ENCODE measurements around the gene RSRP1. TPM values are rescaled to one million over a fixed set of nuclear protein-coding genes. Genes with fewer than 3 reads are reported as not detected.
A peak's percentile ranks its signal among the peaks of the same experiment; 100 is the strongest.

Gene RSRP1
- total and polyA plus RNA-seq, 2 of the 4 experiments (the other 2 are of a cell fraction), result 71.0 TPM

DNA sequence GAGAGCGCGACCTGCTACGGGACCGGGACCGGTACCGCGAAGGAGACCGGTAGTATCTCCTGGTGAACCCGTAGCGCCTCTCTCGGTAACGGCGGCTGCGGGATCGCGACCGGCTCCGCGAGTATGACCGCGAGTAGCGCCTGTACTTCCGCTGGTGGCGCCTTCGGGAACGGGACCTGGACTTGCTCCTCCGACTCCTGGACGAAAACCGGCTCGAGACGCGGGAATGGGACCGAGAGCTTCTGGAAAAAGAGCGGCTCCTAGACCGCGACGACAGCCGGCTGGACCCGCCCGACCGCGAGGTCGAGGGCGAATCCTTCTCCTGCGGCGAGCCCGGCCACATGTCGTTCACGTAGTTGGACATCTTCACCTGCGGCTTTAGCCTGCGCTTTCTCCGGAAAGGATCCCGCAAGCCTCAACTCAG lies 642 bp downstream of the RSRP1 start:
- H2AK5ac ChIP-seq (ENCODE audit: low read depth, low read length), result peak overlapping the region; percentile 85
- POLR2A ChIA-PET (ENCODE audit: unreplicated experiment), result interaction anchor here (1.0 to 1.4 kb wide), 2 partner anchors 14 to 39 kb away, joined by 3 to 12 read pairs; partner anchors contain the start of gene SYF2
- peak overlapping the region; percentile 75 for H3K4me3 ChIP-seq (ENCODE audit: insufficient read depth, low read depth, low read length)
- H2AFZ ChIP-seq (replicated peaks; ENCODE audit: low read length, poor library complexity), result peak overlapping the region; percentile 87
- no peak overlapping the region for H2BK20ac ChIP-seq (ENCODE audit: low read depth, low read length)
- 2% methylated on average over 32 of the region's 53 CpGs; no CpG with 5 or more reads in 1 of the 2 experiments for WGBS, 2 experiments (ENCODE audit: extremely low coverage in 2 of 2, insufficient read length in 1 of 2)
- no peak overlapping the region for H3K18ac ChIP-seq (ENCODE audit: low read depth, low read length)
- H3K4ac ChIP-seq (ENCODE audit: low read depth, low read length), result peak overlapping the region; percentile 76
- dilution Hi-C loops (cut with HindIII; ENCODE audit: low sequenced_read_pairs, unreplicated experiment) (no loop called here), intact Hi-C loops (cut with micrococcal nuclease) (loop anchor here (5.0 to 10.0 kb wide), 2 partner anchors 96 to 568 kb away; partner anchors contain the start of gene MTFR1L), in situ Hi-C loops (cut with MboI; ENCODE audit: low sequenced_read_pairs) (loop anchor here (25.0 kb wide), 1 partner anchor 566 kb away; the partner anchor contains the start of genes MTFR1L and SELENON)
- no peaks in the 10 kb centered on the region for H3K9me3 ChIP-seq (ENCODE audit: control insufficient read depth, insufficient read depth, low read length)
- peak; percentile 1; the same call in 1 of the 2 replicates for ATAC-seq (ENCODE audit: low read depth)
- H4K20me1 ChIP-seq (ENCODE audit: insufficient read depth, low read length), result peaks cover 34% of the 10 kb centered on the region
- H2BK15ac ChIP-seq (ENCODE audit: low read depth, low read length), result no peak overlapping the region
- peak overlapping the region; percentile 90 for H3K14ac ChIP-seq (replicated peaks; ENCODE audit: low read depth, low read length)
- H4K8ac ChIP-seq (ENCODE audit: low read depth in 2 of 2, low read length in 2 of 2), result peak overlapping the region in 1 of 2 experiments; percentile 57; a peak in 3 of 4 replicates
- no peaks in the 10 kb centered on the region for H3K27me3 ChIP-seq (ENCODE audit: control insufficient read depth, insufficient read depth, low read length)
- H2BK120ac ChIP-seq (ENCODE audit: low read depth, low read length), result no peak overlapping the region
- CTCF ChIA-PET, result no interaction called here
- peak overlapping the region; percentile 96 for H3K4me2 ChIP-seq (ENCODE audit: low read depth, low read length)
- peaks cover 9 to 38% of the 10 kb centered on the region in 2 experiments for H3K79me1 ChIP-seq (ENCODE audit: low read depth in 1 of 2, low read length in 2 of 2)
- BruUV-seq (replicated peaks), result no TSS peak
- H3K56ac ChIP-seq (ENCODE audit: extremely low read depth, insufficient read depth, low read length), result 0 out of 2 replicates have a peak overlapping the region, but pooled peaks have one; percentile 40
- H3K9ac ChIP-seq (ENCODE audit: low read depth, low read length), result peak overlapping the region; percentile 97
- H3K36me3 ChIP-seq (ENCODE audit: control insufficient read depth, insufficient read depth, low read length), result peaks cover 18% of the 10 kb centered on the region
- peak overlapping the region; percentile 39; the same call in 1 of the 2 replicates for H4K91ac ChIP-seq (ENCODE audit: insufficient read depth, low read depth, low read length)
- H3K27ac ChIP-seq (ENCODE audit: insufficient read depth, low read length), result peak overlapping the region; percentile 93
- no peak for DNase-seq
- peak overlapping the region; percentile 100 for H2AK9ac ChIP-seq (replicated peaks; ENCODE audit: low read depth, low read length, poor library complexity)
- no peaks in the 10 kb centered on the region for H3K4me1 ChIP-seq (ENCODE audit: control insufficient read depth, insufficient read depth, low read length)
- H3K23ac ChIP-seq (ENCODE audit: low read depth, low read length), result peak overlapping the region; percentile 89
- TF ChIP-seq CHD1 (IDR thresholded peaks at IDR 0.05; ENCODE audit: low read depth, low read length) (no peak), MXI1 (IDR thresholded peaks at IDR 0.05; ENCODE audit: borderline replicate concordance, low read depth, low read length) (no peak; the same call in 1 of the 2 replicates), RCOR1 (IDR thresholded peaks at IDR 0.05; ENCODE audit: insufficient replicate concordance, low read length) (no peak), MAZ (IDR thresholded peaks at IDR 0.05; ENCODE audit: borderline replicate concordance, low read depth, low read length) (no peak), RAD21 (IDR thresholded peaks at IDR 0.05; ENCODE audit: low read length) (no peak), BHLHE40 (IDR thresholded peaks at IDR 0.05; ENCODE audit: low read depth, low read length) (no peak), MAFK (IDR thresholded peaks at IDR 0.05; ENCODE audit: low read depth, low read length) (no peak)
- TF ChIP-seq, protein P1, sequence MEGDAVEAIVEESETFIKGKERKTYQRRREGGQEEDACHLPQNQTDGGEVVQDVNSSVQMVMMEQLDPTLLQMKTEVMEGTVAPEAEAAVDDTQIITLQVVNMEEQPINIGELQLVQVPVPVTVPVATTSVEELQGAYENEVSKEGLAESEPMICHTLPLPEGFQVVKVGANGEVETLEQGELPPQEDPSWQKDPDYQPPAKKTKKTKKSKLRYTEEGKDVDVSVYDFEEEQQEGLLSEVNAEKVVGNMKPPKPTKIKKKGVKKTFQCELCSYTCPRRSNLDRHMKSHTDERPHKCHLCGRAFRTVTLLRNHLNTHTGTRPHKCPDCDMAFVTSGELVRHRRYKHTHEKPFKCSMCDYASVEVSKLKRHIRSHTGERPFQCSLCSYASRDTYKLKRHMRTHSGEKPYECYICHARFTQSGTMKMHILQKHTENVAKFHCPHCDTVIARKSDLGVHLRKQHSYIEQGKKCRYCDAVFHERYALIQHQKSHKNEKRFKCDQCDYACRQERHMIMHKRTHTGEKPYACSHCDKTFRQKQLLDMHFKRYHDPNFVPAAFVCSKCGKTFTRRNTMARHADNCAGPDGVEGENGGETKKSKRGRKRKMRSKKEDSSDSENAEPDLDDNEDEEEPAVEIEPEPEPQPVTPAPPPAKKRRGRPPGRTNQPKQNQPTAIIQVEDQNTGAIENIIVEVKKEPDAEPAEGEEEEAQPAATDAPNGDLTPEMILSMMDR (conservative IDR thresholded peaks at IDR 0.05; ENCODE audit: low read depth, low read length), result no peak
- TF ChIP-seq, protein P2, sequence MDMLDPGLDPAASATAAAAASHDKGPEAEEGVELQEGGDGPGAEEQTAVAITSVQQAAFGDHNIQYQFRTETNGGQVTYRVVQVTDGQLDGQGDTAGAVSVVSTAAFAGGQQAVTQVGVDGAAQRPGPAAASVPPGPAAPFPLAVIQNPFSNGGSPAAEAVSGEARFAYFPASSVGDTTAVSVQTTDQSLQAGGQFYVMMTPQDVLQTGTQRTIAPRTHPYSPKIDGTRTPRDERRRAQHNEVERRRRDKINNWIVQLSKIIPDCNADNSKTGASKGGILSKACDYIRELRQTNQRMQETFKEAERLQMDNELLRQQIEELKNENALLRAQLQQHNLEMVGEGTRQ (IDR thresholded peaks at IDR 0.05; ENCODE audit: low read depth, low read length), result no peak
- H4K5ac ChIP-seq (ENCODE audit: low read depth, low read length), result no peak overlapping the region
- H2BK5ac ChIP-seq (ENCODE audit: low read depth, low read length, poor library complexity, severe bottlenecking), result peak overlapping the region; percentile 58
- no peaks in the 10 kb centered on the region for H3K9me1 ChIP-seq (ENCODE audit: insufficient read depth, low read length)
